Jurkat, Clone E6-1 (cell line): ENCODE data around the gene IRAK4.

ENCODE experiments used
- DNase-seq: peaks from one replicate; pipeline ENCODE4 v3.0.0-alpha.2; 2011; ENCODE audit warnings: low read depth, low spot score
- H3K4me3 ChIP-seq: 2 replicates; pipeline ENCODE4 v1.5.1; 2011; ENCODE audit warnings: mild to moderate bottlenecking, low read length, control low read depth, moderate library complexity

The IRAK4 gene

DNA sequence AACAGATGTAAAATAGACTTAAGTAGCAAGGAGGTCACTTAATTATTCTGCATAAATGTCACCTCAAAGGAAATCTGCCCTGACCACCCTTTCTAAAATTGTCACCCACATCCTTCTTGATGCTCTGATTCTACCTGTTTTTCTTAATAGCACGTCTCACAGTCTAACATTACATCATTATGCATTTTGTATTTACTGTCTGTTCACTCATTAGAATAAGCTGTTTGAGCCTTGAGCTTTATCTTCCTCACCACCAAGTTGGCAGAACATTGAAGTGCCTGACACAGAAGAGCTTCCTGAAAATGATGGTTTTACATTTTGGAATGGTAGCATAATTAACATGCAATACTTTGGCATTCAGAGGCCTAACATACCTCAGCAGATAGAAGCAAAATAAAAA lies 68.3 kb downstream of the IRAK4 start:
- H3K4me3 ChIP-seq, result no peak overlapping the region
- no peak for DNase-seq

DNA sequence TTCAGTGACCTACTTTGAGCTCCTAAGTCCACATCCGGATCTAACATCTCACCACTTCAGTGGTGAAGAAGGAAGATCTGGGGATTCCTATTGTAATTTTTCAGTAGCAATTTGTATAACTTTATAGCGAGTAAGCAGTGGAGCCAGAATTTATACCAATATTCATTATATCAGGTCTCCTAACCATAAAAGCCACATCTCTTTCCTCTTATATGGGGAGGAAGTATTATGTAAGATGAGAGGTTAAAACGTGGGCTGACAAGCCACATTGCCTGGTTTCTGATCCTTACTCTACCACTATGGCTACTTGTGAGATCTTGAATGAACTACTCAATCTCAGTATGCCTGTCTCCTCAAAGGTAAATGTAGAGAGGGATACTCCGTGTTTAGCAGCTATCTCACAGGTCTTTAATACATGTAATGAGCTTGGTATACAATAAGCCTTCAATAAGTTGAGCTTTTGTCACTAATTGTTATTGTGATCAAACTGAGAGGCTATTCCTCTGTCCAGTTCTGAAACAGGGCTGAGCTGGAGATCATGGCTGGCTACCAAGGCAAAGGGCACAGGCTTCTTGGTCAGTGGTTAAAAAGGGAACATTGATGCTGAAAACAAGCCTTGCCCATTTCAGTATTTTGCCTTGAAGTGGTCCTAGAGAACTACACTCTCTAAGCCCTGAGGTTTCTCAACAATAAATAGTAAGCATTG lies 73.9 kb downstream of the IRAK4 start:
- peak; percentile 9 for DNase-seq
- no peak overlapping the region for H3K4me3 ChIP-seq

DNA sequence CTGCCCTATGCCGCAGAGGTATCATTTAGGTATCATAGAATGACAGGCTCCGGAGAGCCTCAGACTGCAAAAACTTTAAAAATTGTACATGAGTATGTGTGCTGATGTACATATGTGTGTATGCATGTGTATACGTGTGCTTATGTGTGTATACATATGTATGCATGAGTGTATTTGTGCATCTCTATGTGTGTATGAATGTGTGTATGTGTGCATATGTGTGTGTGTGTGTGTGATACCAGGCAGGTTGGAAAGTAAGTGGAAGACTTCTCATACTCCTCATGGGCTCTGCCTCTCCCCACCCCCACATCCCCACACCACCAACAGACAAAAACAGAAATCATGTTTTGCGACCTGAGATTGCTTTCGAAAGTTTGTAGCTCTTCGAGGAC lies 76.5 kb downstream of the IRAK4 start:
- H3K4me3 ChIP-seq, result no peak overlapping the region
- no peak for DNase-seq

DNA sequence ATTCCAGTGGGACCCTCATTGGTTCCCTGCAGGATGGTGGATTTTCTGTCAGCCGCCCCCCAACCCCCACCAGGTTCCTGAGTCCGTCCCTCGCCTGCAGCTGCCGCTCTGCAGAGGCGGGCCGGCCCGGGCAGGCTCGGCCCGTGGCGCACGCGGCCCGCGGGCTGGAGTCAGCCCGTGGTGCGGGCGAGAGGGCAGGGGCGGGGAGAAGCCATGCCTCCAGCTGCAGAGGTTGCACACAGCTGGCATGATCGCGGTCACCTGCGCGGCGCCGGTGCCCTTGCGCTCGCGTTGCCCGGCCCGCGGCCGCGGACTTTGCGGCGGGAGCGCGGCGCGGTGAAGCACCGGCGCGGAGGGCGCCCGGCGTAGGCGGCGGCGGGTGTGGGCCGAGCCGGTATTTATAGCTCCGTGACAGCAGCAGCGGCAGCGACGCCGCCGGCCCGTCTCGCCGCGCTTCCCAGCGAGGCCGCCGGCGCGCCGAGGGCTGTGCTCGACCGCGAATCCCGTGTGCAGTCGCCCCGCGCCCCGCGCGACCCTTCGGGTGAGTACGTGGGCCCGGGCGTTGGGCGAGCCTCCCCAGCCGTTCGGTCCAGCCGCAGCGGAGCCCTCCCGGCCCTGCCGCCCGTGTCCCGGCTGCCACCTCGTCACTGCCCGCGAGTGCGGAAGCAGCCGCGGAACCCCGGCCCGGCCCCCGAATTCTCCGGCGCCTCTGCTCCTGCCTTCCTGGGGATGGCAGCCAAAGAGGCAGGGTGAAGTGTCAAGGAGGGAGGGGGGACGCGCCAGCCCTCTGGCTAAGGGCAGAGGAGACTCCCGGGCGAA lies 77.1 kb downstream of the IRAK4 start, which contains the start of gene TMEM117:
Gene TMEM117, plus strand, starts transcription at position 426 of the 819 bp plus-strand sequence.
- no peak within 1 kb of the TSS; the same call in 1 of the 2 replicates for H3K4me3 ChIP-seq
- no peak for DNase-seq

DNA sequence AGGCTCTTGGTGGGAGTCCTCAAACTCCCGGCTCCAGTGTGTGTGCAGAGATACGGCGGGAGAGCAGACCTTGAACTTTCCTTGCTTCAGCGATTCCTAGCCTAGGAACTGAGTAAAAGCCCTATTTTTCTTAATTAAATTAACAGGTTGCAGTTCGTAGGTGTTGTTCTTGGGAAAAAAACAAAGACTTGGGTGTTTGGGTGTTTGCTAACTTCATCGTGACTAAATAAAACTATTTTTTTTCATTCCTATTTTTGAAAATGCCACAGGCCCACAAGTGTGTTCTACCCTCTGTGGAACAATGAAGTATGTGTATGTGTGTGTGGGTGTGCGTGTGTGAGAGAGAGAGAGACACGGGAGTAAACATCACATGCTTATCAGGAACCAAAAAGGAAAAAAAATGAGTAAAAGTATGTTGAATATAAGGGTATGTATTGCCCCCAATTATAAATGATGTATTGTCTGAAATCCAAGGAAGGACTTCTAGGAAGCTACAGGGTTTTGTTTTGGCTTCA lies 77.8 kb downstream of the IRAK4 start:
- H3K4me3 ChIP-seq, result no peak overlapping the region; the same call in 1 of the 2 replicates
- no peak for DNase-seq
